ENCODE measurements around the gene ZNF800.
A peak's percentile ranks its signal among the peaks of the same experiment; 100 is the strongest.
"Not testable (repeated sequence)": the region's sequence is repeated elsewhere in the genome, so short reads cannot be mapped to it uniquely, and the experiment has no call there.

The ZNF800 gene

DNA sequence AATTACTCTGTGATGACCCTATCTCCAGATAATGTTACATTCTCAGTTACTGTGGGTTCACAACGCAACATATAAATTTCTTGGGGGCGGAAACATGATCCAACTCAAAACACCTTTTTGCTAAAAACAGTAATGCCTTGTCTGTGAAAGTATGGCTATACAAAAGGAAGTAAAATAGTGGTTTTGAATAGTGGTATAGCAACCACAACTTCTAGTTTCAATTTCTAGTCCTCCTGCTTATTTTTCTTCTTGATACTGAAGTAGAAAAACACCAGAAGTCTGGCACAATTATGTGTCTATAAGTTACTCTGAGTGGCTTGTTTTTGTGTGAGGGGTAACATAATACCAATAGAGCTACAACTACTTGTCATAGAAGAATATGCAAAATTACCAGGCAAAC is 21.5 kb upstream of the ZNF800 start:
- Histone ChIP-seq H3K4me3 (ENCODE audit: insufficient read depth, low read depth, low read length) (no peak overlapping the region), H3K4me1 (ENCODE audit: control insufficient read depth, insufficient read depth, low read length) (no peaks in the 10 kb centered on the region), H3K27me3 (ENCODE audit: control insufficient read depth, insufficient read depth, low read length, poor library complexity, severe bottlenecking) (no peaks in the 10 kb centered on the region), H3K9me3 (ENCODE audit: control insufficient read depth, low read length) (no peaks in the 10 kb centered on the region), H3K27ac (ENCODE audit: insufficient read depth, low read depth, low read length, poor library complexity, severe bottlenecking) (no peak overlapping the region), H3K36me3 (ENCODE audit: control insufficient read depth, insufficient read depth, low read length) (no peaks in the 10 kb centered on the region)
- 81 to 100% methylated on average over 2 of the region's 2 CpGs for WGBS, 2 experiments

DNA sequence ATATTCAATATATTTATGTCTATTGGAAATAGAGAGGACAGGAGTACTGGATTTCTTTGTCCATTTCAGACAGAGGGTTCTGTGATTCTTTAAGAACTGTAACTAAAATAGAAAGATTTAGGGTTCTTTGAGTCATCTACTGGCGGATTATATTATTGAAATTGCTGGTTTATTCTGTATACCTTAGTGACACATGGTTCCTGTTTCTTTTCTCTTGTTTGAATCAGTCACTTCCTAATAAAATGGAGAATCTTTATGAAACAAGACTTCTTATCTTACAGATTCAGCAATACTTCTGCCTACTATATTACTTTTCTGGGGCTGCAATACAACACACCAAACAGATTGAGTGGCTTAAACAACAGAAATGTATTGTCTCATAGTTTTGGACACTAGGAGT is 20.8 kb upstream of the ZNF800 start:
- H3K27me3 ChIP-seq (ENCODE audit: control insufficient read depth, insufficient read depth, low read length, poor library complexity, severe bottlenecking), result no peaks in the 10 kb centered on the region
- H3K36me3 ChIP-seq (ENCODE audit: control insufficient read depth, insufficient read depth, low read length), result no peaks in the 10 kb centered on the region
- H3K9me3 ChIP-seq (ENCODE audit: control insufficient read depth, low read length), result no peaks in the 10 kb centered on the region
- 90 to 91% methylated on average over 1 of the region's 1 CpG for WGBS, 2 experiments
- no peaks in the 10 kb centered on the region for H3K4me1 ChIP-seq (ENCODE audit: control insufficient read depth, insufficient read depth, low read length)
- no peak overlapping the region for H3K27ac ChIP-seq (ENCODE audit: insufficient read depth, low read depth, low read length, poor library complexity, severe bottlenecking)
- H3K4me3 ChIP-seq (ENCODE audit: insufficient read depth, low read depth, low read length), result no peak overlapping the region

GRCh38 chr7:127411176-127411575 is 18.7 kb upstream of the ZNF800 start:
- no peak overlapping the region for H3K27ac ChIP-seq (ENCODE audit: insufficient read depth, low read depth, low read length, poor library complexity, severe bottlenecking)
- no peaks in the 10 kb centered on the region for H3K27me3 ChIP-seq (ENCODE audit: control insufficient read depth, insufficient read depth, low read length, poor library complexity, severe bottlenecking)
- H3K4me3 ChIP-seq (ENCODE audit: insufficient read depth, low read depth, low read length), result no peak overlapping the region
- H3K9me3 ChIP-seq (ENCODE audit: control insufficient read depth, low read length), result no peaks in the 10 kb centered on the region
- no peaks in the 10 kb centered on the region for H3K4me1 ChIP-seq (ENCODE audit: control insufficient read depth, insufficient read depth, low read length)
- H3K36me3 ChIP-seq (ENCODE audit: control insufficient read depth, insufficient read depth, low read length), result no peaks in the 10 kb centered on the region

DNA sequence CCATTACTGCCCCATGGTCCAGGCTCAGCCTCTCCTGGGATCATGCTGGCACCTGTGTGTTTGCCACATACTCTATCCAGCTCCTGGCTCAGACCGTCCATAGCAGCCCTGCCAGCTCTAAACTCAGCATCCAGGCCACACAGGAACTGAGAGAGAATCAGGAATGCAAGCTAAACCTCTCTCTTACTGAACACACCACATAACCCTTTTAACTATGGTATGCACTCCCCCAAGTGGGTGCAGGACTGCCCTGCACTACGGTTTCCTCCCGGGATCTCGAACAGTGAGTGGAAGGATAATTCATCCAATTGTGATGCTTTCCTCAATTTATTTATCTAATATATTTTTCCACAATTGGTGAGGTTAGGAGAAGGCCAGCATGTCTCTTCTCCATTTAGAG is 17.1 kb upstream of the ZNF800 start:
- no peaks in the 10 kb centered on the region for H3K9me3 ChIP-seq (ENCODE audit: control insufficient read depth, low read length)
- H3K4me1 ChIP-seq (ENCODE audit: control insufficient read depth, insufficient read depth, low read length), result no peaks in the 10 kb centered on the region
- no peaks in the 10 kb centered on the region for H3K36me3 ChIP-seq (ENCODE audit: control insufficient read depth, insufficient read depth, low read length)
- H3K4me3 ChIP-seq (ENCODE audit: insufficient read depth, low read depth, low read length), result no peak overlapping the region
- no peaks in the 10 kb centered on the region for H3K27me3 ChIP-seq (ENCODE audit: control insufficient read depth, insufficient read depth, low read length, poor library complexity, severe bottlenecking)
- H3K27ac ChIP-seq (ENCODE audit: insufficient read depth, low read depth, low read length, poor library complexity, severe bottlenecking), result no peak overlapping the region
- WGBS, 2 experiments, result 67 to 74% methylated on average over 1 to 4 of the region's 4 CpGs

DNA sequence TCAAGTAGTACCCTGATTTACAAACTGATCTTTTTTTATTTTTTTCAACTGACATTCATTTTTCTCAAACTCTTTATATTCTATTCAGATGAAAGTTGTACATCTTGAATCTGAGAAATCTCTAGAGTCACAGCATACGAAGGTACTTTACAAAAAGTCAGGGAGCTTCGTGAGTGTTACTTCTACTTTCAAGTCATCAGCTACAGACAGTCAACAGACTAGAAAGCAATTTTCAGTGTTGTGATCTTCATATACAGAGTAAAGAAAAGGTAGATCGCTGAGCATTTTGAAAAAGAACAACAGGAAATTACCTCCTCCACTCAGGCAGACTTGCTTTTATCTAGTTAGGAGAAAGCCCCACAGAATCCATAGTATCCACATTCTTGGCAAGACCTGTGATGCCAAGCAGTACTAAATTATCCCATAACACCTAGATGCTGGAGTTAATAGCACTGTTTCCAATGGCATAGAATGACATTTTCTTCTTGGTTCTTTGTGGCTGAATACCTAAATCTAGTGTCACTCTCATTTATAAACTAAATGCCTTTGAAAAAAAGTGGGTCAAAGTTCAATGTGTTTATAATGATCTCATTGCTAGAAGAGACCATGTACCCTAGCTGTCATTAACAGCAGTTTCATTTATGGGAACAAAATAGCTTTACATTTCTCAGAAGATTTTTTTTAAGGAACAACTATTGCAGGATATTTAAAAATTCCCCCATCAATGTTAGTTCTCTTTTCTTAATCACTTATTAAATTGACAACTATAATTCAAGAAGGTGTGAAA is 12.0 kb upstream of the ZNF800 start:
- H3K27ac ChIP-seq (ENCODE audit: insufficient read depth, low read depth, low read length, poor library complexity, severe bottlenecking), result no peak overlapping the region
- H3K36me3 ChIP-seq (ENCODE audit: control insufficient read depth, insufficient read depth, low read length), result no peaks in the 10 kb centered on the region
- no peaks in the 10 kb centered on the region for H3K4me1 ChIP-seq (ENCODE audit: control insufficient read depth, insufficient read depth, low read length)
- H3K9me3 ChIP-seq (ENCODE audit: control insufficient read depth, low read length), result no peaks in the 10 kb centered on the region
- WGBS, 2 experiments, result 81% methylated on average over 3 of the region's 3 CpGs
- H3K4me3 ChIP-seq (ENCODE audit: insufficient read depth, low read depth, low read length), result no peak overlapping the region
- H3K27me3 ChIP-seq (ENCODE audit: control insufficient read depth, insufficient read depth, low read length, poor library complexity, severe bottlenecking), result peaks cover 14% of the 10 kb centered on the region

- peaks cover 37% of the 10 kb centered on the region for H3K27me3 ChIP-seq (ENCODE audit: control insufficient read depth, insufficient read depth, low read length, poor library complexity, severe bottlenecking)
- no peaks in the 10 kb centered on the region for H3K9me3 ChIP-seq (ENCODE audit: control insufficient read depth, low read length)
- no peaks in the 10 kb centered on the region for H3K4me1 ChIP-seq (ENCODE audit: control insufficient read depth, insufficient read depth, low read length)
- no peaks in the 10 kb centered on the region for H3K36me3 ChIP-seq (ENCODE audit: control insufficient read depth, insufficient read depth, low read length)
- H3K4me3 ChIP-seq (ENCODE audit: insufficient read depth, low read depth, low read length), result no peak overlapping the region
- H3K27ac ChIP-seq (ENCODE audit: insufficient read depth, low read depth, low read length, poor library complexity, severe bottlenecking), result no peak overlapping the region
- WGBS, 2 experiments, result 62 to 68% methylated on average over 1 of the region's 1 CpG
Measured at GRCh38 chr7:127396184-127396583, 3.7 kb upstream of the ZNF800 start.

DNA sequence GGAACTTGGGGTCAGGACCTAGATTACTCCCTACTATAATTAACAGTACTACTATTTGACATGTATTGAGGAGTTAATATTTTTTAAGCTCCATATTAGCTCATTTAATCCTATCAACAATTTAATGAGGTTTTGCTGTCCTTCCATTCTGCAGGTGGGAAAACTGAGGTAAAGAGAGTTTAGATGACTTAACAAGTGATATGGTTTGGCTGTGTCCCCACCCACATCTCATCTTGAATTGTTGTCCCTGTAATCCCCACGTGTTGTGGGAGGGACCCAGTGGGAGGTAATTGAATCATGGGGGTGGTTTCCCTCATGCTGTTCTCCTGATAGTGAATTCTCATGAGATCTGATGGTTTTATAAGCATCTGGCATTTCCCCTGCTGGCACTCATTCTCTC is 2.6 kb upstream of the ZNF800 start:
- WGBS, 2 experiments, result 0% methylated on average over 1 of the region's 1 CpG

GRCh38 chr7:127393368-127394058 is 1.0 kb upstream of the ZNF800 start:
- Histone ChIP-seq H3K4me3 (ENCODE audit: insufficient read depth, low read depth, low read length) (peak overlapping the region; percentile 83), H3K27me3 (ENCODE audit: control insufficient read depth, insufficient read depth, low read length, poor library complexity, severe bottlenecking) (peaks cover 38% of the 10 kb centered on the region), H3K4me1 (ENCODE audit: control insufficient read depth, insufficient read depth, low read length) (no peaks in the 10 kb centered on the region), H3K36me3 (ENCODE audit: control insufficient read depth, insufficient read depth, low read length) (no peaks in the 10 kb centered on the region), H3K9me3 (ENCODE audit: control insufficient read depth, low read length) (no peaks in the 10 kb centered on the region), H3K27ac (ENCODE audit: insufficient read depth, low read depth, low read length, poor library complexity, severe bottlenecking) (no peak overlapping the region)
- 9% methylated on average over 26 to 28 of the region's 28 CpGs for WGBS, 2 experiments

More for the DNA sequence above, 2.6 kb upstream of the ZNF800 start:
- H3K27ac ChIP-seq (ENCODE audit: insufficient read depth, low read depth, low read length, poor library complexity, severe bottlenecking); H3K9me3 ChIP-seq (ENCODE audit: control insufficient read depth, low read length); H3K4me3 ChIP-seq (ENCODE audit: insufficient read depth, low read depth, low read length); H3K36me3 ChIP-seq (ENCODE audit: control insufficient read depth, insufficient read depth, low read length); H3K4me1 ChIP-seq (ENCODE audit: control insufficient read depth, insufficient read depth, low read length): not testable (repeated sequence)
- peaks cover 43% of the 10 kb centered on the region for H3K27me3 ChIP-seq (ENCODE audit: control insufficient read depth, insufficient read depth, low read length, poor library complexity, severe bottlenecking)

GRCh38 chr7:127392182-127392565 is 334 bp downstream of the ZNF800 start:
- Histone ChIP-seq H3K27ac (ENCODE audit: insufficient read depth, low read depth, low read length, poor library complexity, severe bottlenecking) (no peak overlapping the region), H3K4me1 (ENCODE audit: control insufficient read depth, insufficient read depth, low read length) (no peaks in the 10 kb centered on the region), H3K36me3 (ENCODE audit: control insufficient read depth, insufficient read depth, low read length) (no peaks in the 10 kb centered on the region), H3K4me3 (ENCODE audit: insufficient read depth, low read depth, low read length) (peak overlapping the region; percentile 83), H3K27me3 (ENCODE audit: control insufficient read depth, insufficient read depth, low read length, poor library complexity, severe bottlenecking) (peaks cover 38% of the 10 kb centered on the region), H3K9me3 (ENCODE audit: control insufficient read depth, low read length) (no peaks in the 10 kb centered on the region)
- WGBS, 2 experiments, result 0% methylated on average over 48 of the region's 48 CpGs

DNA sequence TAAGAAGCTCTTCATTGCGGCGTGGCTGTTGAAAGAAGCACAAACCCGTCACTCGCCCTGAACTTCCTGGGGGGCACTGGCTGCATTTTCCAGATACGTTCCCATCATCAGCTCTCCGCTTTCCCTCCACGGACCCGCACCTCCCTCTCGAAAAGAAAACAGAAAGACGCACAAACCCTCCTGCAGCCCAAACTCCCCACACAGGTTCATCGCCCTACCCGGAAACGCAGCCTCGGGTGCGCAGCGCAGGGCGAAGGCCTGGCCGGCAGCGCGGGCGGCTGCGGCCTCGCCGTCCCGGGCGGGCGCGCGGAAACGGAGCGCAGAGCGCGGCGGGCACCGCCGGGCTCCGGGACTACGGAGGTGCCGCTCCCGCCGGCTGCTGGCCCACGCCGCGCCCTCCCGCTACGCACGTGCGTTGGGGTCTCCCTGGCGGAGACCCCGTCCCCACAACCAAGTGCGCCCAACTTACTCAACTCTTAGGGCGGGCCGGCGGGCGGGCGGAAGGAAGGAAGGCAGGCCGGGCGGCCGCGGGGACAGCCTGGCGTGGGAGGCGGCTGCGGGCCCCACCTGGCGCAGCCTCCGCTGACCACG is 822 bp downstream of the ZNF800 start:
- Histone ChIP-seq H3K4me1 (ENCODE audit: control insufficient read depth, insufficient read depth, low read length) (no peaks in the 10 kb centered on the region), H3K27me3 (ENCODE audit: control insufficient read depth, insufficient read depth, low read length, poor library complexity, severe bottlenecking) (peaks cover 38% of the 10 kb centered on the region), H3K36me3 (ENCODE audit: control insufficient read depth, insufficient read depth, low read length) (no peaks in the 10 kb centered on the region), H3K4me3 (ENCODE audit: insufficient read depth, low read depth, low read length) (peak overlapping the region; percentile 83), H3K27ac (ENCODE audit: insufficient read depth, low read depth, low read length, poor library complexity, severe bottlenecking) (no peak overlapping the region), H3K9me3 (ENCODE audit: control insufficient read depth, low read length) (no peaks in the 10 kb centered on the region)
- 0% methylated on average over 66 of the region's 66 CpGs for WGBS, 2 experiments
